ENCODE data around the gene LRRC7.
"Not testable (repeated sequence)": the region's sequence is repeated elsewhere in the genome, so short reads cannot be mapped to it uniquely, and the experiment has no call there.

LRRC7 gene

GRCh38 chr1:69888016-69888415, 320.3 kb downstream of the LRRC7 start:
- H3K27me3 ChIP-seq (ENCODE audit: control insufficient read depth in 3 of 3, insufficient read depth in 3 of 3, low read depth in 1 of 3, low read length in 3 of 3); H2AFZ ChIP-seq (ENCODE audit: low read length); H3K4me3 ChIP-seq (ENCODE audit: low read length in 2 of 2); H2BK12ac ChIP-seq (ENCODE audit: low read length); H2BK5ac ChIP-seq (ENCODE audit: low read length); H3K4me1 ChIP-seq (ENCODE audit: control insufficient read depth in 2 of 2, insufficient read depth in 1 of 2, low read depth in 1 of 2, low read length in 2 of 2); H3K79me1 ChIP-seq (ENCODE audit: low read depth, low read length); H4K8ac ChIP-seq (ENCODE audit: low read depth, low read length); H2BK120ac ChIP-seq (ENCODE audit: low read depth, low read length); H3K4me2 ChIP-seq (ENCODE audit: insufficient read depth, low read length, poor library complexity, severe bottlenecking); H3K23ac ChIP-seq (ENCODE audit: low read depth, low read length, poor library complexity); H2BK15ac ChIP-seq (ENCODE audit: low read length); H3K9ac ChIP-seq (ENCODE audit: low read depth, low read length, poor library complexity); H2AK5ac ChIP-seq (ENCODE audit: low read depth, low read length); H4K91ac ChIP-seq (ENCODE audit: low read depth, low read length, poor library complexity); H3K18ac ChIP-seq (ENCODE audit: low read length); H3K27ac ChIP-seq (replicated peaks; ENCODE audit: low read length); H3K36me3 ChIP-seq (replicated peaks in 1 of 2; ENCODE audit: control insufficient read depth in 2 of 2, insufficient read depth in 2 of 2, low read length in 2 of 2); H3K9me3 ChIP-seq (replicated peaks in 1 of 2; ENCODE audit: control insufficient read depth in 2 of 2, insufficient read depth in 1 of 2, low read depth in 1 of 2, low read length in 2 of 2); H3K14ac ChIP-seq (ENCODE audit: low read length); DNase-seq (ENCODE audit: low spot score); H3K4ac ChIP-seq (ENCODE audit: low read length): not testable (repeated sequence)
- WGBS, 2 donors (ENCODE audit: extremely low coverage in 2 of 2, insufficient read length in 2 of 2, insufficient replicate concordance in 1 of 2) = no CpG with 5 or more reads among the region's 14 CpGs

GRCh38 chr1:69888657-69889056, 320.9 kb downstream of the LRRC7 start:
- WGBS, 2 donors (ENCODE audit: extremely low coverage in 2 of 2, insufficient read length in 2 of 2, insufficient replicate concordance in 1 of 2) = no CpG with 5 or more reads among the region's 1 CpG

GRCh38 chr1:69898403-69898947, 330.8 kb downstream of the LRRC7 start:
- peak overlapping the region; percentile 2 for H3K9ac ChIP-seq (ENCODE audit: low read depth, low read length, poor library complexity)
- no peaks in the 10 kb centered on the region for H3K27me3 ChIP-seq (ENCODE audit: control insufficient read depth in 3 of 3, insufficient read depth in 3 of 3, low read depth in 1 of 3, low read length in 3 of 3)
- H2BK12ac ChIP-seq (ENCODE audit: low read length) = no peak overlapping the region
- WGBS, 2 donors (ENCODE audit: extremely low coverage in 2 of 2, insufficient read length in 2 of 2, insufficient replicate concordance in 1 of 2) = no CpG with 5 or more reads among the region's 5 CpGs
- no peak overlapping the region for H4K8ac ChIP-seq (ENCODE audit: low read depth, low read length)
- no peak overlapping the region for H3K27ac ChIP-seq (replicated peaks; ENCODE audit: low read length)
- no peaks in the 10 kb centered on the region for H3K4me1 ChIP-seq (ENCODE audit: control insufficient read depth in 2 of 2, insufficient read depth in 1 of 2, low read depth in 1 of 2, low read length in 2 of 2)
- H3K4me3 ChIP-seq (ENCODE audit: low read length in 2 of 2) = no peak overlapping the region
- no peaks in the 10 kb centered on the region for H3K9me3 ChIP-seq (replicated peaks in 1 of 2; ENCODE audit: control insufficient read depth in 2 of 2, insufficient read depth in 1 of 2, low read depth in 1 of 2, low read length in 2 of 2)
- no peak overlapping the region for H4K91ac ChIP-seq (ENCODE audit: low read depth, low read length, poor library complexity)
- no peak for DNase-seq (ENCODE audit: low spot score)
- no peak overlapping the region for H3K18ac ChIP-seq (ENCODE audit: low read length)
- no peak overlapping the region for H3K4me2 ChIP-seq (ENCODE audit: insufficient read depth, low read length, poor library complexity, severe bottlenecking)
- H2BK120ac ChIP-seq (ENCODE audit: low read depth, low read length) = no peak overlapping the region
- no peak overlapping the region for H3K4ac ChIP-seq (ENCODE audit: low read length)
- H2BK15ac ChIP-seq (ENCODE audit: low read length) = no peak overlapping the region
- H2BK5ac ChIP-seq (ENCODE audit: low read length) = no peak overlapping the region
- no peak overlapping the region for H3K14ac ChIP-seq (ENCODE audit: low read length)
- H3K79me1 ChIP-seq (ENCODE audit: low read depth, low read length) = no peaks in the 10 kb centered on the region
- H2AK5ac ChIP-seq (ENCODE audit: low read depth, low read length) = no peak overlapping the region
- no peaks in the 10 kb centered on the region for H3K36me3 ChIP-seq (replicated peaks in 1 of 2; ENCODE audit: control insufficient read depth in 2 of 2, insufficient read depth in 2 of 2, low read length in 2 of 2)
- H3K23ac ChIP-seq (ENCODE audit: low read depth, low read length, poor library complexity) = no peak overlapping the region
- H2AFZ ChIP-seq (ENCODE audit: low read length) = no peak overlapping the region

More at GRCh38 chr1:69888657-69889056, 320.9 kb downstream of the LRRC7 start:
- no peak overlapping the region for H3K27ac ChIP-seq (replicated peaks; ENCODE audit: low read length)
- no peak overlapping the region for H3K4me3 ChIP-seq (ENCODE audit: low read length in 2 of 2)
- H2BK120ac ChIP-seq (ENCODE audit: low read depth, low read length) = no peak overlapping the region
- H3K4me1 ChIP-seq (ENCODE audit: control insufficient read depth in 2 of 2, insufficient read depth in 1 of 2, low read depth in 1 of 2, low read length in 2 of 2) = no peaks in the 10 kb centered on the region
- H3K9me3 ChIP-seq (replicated peaks in 1 of 2; ENCODE audit: control insufficient read depth in 2 of 2, insufficient read depth in 1 of 2, low read depth in 1 of 2, low read length in 2 of 2) = peaks cover 0 to 5% of the 10 kb centered on the region in 2 donors
- H3K27me3 ChIP-seq (ENCODE audit: control insufficient read depth in 3 of 3, insufficient read depth in 3 of 3, low read depth in 1 of 3, low read length in 3 of 3) = no peaks in the 10 kb centered on the region
- no peak overlapping the region for H2AK5ac ChIP-seq (ENCODE audit: low read depth, low read length)
- H3K4me2 ChIP-seq (ENCODE audit: insufficient read depth, low read length, poor library complexity, severe bottlenecking) = no peak overlapping the region
- H3K9ac ChIP-seq (ENCODE audit: low read depth, low read length, poor library complexity) = no peak overlapping the region
- no peak overlapping the region for H4K91ac ChIP-seq (ENCODE audit: low read depth, low read length, poor library complexity)
- H2BK12ac ChIP-seq (ENCODE audit: low read length) = no peak overlapping the region
- DNase-seq (ENCODE audit: low spot score) = no peak
- no peak overlapping the region for H2BK5ac ChIP-seq (ENCODE audit: low read length)
- H2AFZ ChIP-seq (ENCODE audit: low read length) = no peak overlapping the region
- H3K18ac ChIP-seq (ENCODE audit: low read length) = no peak overlapping the region
- no peak overlapping the region for H3K23ac ChIP-seq (ENCODE audit: low read depth, low read length, poor library complexity)
- no peak overlapping the region for H3K14ac ChIP-seq (ENCODE audit: low read length)
- no peaks in the 10 kb centered on the region for H3K79me1 ChIP-seq (ENCODE audit: low read depth, low read length)
- H3K4ac ChIP-seq (ENCODE audit: low read length) = no peak overlapping the region
- no peaks in the 10 kb centered on the region for H3K36me3 ChIP-seq (replicated peaks in 1 of 2; ENCODE audit: control insufficient read depth in 2 of 2, insufficient read depth in 2 of 2, low read length in 2 of 2)
- H2BK15ac ChIP-seq (ENCODE audit: low read length) = no peak overlapping the region
- H4K8ac ChIP-seq (ENCODE audit: low read depth, low read length) = no peak overlapping the region

- H3K4me1 ChIP-seq (ENCODE audit: control insufficient read depth in 2 of 2, insufficient read depth in 1 of 2, low read depth in 1 of 2, low read length in 2 of 2) = no peaks in the 10 kb centered on the region
- WGBS, 2 donors (ENCODE audit: extremely low coverage in 2 of 2, insufficient read length in 2 of 2, insufficient replicate concordance in 1 of 2) = no CpG with 5 or more reads among the region's 1 CpG
- no peak overlapping the region for H3K23ac ChIP-seq (ENCODE audit: low read depth, low read length, poor library complexity)
- no peaks in the 10 kb centered on the region for H3K9me3 ChIP-seq (replicated peaks in 1 of 2; ENCODE audit: control insufficient read depth in 2 of 2, insufficient read depth in 1 of 2, low read depth in 1 of 2, low read length in 2 of 2)
- no peak overlapping the region for H2BK5ac ChIP-seq (ENCODE audit: low read length)
- H3K4ac ChIP-seq (ENCODE audit: low read length) = no peak overlapping the region
- H2BK120ac ChIP-seq (ENCODE audit: low read depth, low read length) = no peak overlapping the region
- no peaks in the 10 kb centered on the region for H3K27me3 ChIP-seq (ENCODE audit: control insufficient read depth in 3 of 3, insufficient read depth in 3 of 3, low read depth in 1 of 3, low read length in 3 of 3)
- no peak overlapping the region for H3K14ac ChIP-seq (ENCODE audit: low read length)
- no peak for DNase-seq (ENCODE audit: low spot score)
- H3K18ac ChIP-seq (ENCODE audit: low read length) = no peak overlapping the region
- H2BK12ac ChIP-seq (ENCODE audit: low read length) = no peak overlapping the region
- H3K4me2 ChIP-seq (ENCODE audit: insufficient read depth, low read length, poor library complexity, severe bottlenecking) = no peak overlapping the region
- H3K4me3 ChIP-seq (ENCODE audit: low read length in 2 of 2) = no peak overlapping the region
- no peak overlapping the region for H3K9ac ChIP-seq (ENCODE audit: low read depth, low read length, poor library complexity)
- H2AFZ ChIP-seq (ENCODE audit: low read length) = no peak overlapping the region
- no peaks in the 10 kb centered on the region for H3K79me1 ChIP-seq (ENCODE audit: low read depth, low read length)
- H2AK5ac ChIP-seq (ENCODE audit: low read depth, low read length) = no peak overlapping the region
- H3K27ac ChIP-seq (replicated peaks; ENCODE audit: low read length) = no peak overlapping the region
- no peak overlapping the region for H4K8ac ChIP-seq (ENCODE audit: low read depth, low read length)
- no peaks in the 10 kb centered on the region for H3K36me3 ChIP-seq (replicated peaks in 1 of 2; ENCODE audit: control insufficient read depth in 2 of 2, insufficient read depth in 2 of 2, low read length in 2 of 2)
- no peak overlapping the region for H4K91ac ChIP-seq (ENCODE audit: low read depth, low read length, poor library complexity)
- H2BK15ac ChIP-seq (ENCODE audit: low read length) = no peak overlapping the region
Measured at GRCh38 chr1:69911301-69911801, 343.6 kb downstream of the LRRC7 start.

All from neuronal stem cell (in vitro differentiated cells).